Tibial nerve (tissue), 4 donors: ENCODE measurements around the gene ZDHHC8.

Source experiments
- CTCF ChIP-seq, 5 experiments: fragments of 200-600 bp in 3 of 5; fragments of 450-650 bp in 2 of 5; sonication (generic) in 3 of 5; IDR thresholded peaks; one replicate each; pipeline ENCODE4 v1.5.1; 2016 to 2019; ENCODE audit warnings: antibody characterized with exemption in 5 of 5, mild to moderate bottlenecking in 3 of 5, moderate library complexity in 2 of 5
- EP300 ChIP-seq, 2 donors: sonication (generic); formaldehyde crosslinking; IDR thresholded peaks; one replicate each; pipeline ENCODE4 v1.6.1; 2017; ENCODE audit warnings: antibody characterized with exemption in 2 of 2, mild to moderate bottlenecking in 1 of 2
- POLR2A ChIP-seq, 2 donors: fragments of 450-650 bp; IDR thresholded peaks; one replicate each; pipeline ENCODE4 v1.6.1; 2017; ENCODE audit warnings: antibody characterized with exemption in 2 of 2, mild to moderate bottlenecking in 2 of 2, moderate library complexity in 2 of 2

GRCh38 chr22:20180245-20180630, 48.6 kb downstream of the ZDHHC8 start:
- no peak for TF ChIP-seq CTCF (IDR thresholded peaks at IDR 0.05)
- no peak for TF ChIP-seq EP300 (IDR thresholded peaks at IDR 0.05)
- no peak for TF ChIP-seq POLR2A (IDR thresholded peaks at IDR 0.05)
